Upper lobe of left lung (tissue), 4 donors: Measurements from ENCODE around the gene ARHGAP26.
A peak's percentile ranks its signal among the peaks of the same experiment; 100 is the strongest.

Experiments
- POLR2A ChIP-seq, 4 donors: fragments of 450-650 bp; IDR thresholded peaks; one replicate each; pipeline ENCODE4 v1.5.1; 2016 to 2017; ENCODE audit warnings: antibody characterized with exemption in 4 of 4, mild to moderate bottlenecking in 2 of 4
- POLR2AphosphoS5 ChIP-seq, 2 donors: sonication (generic); formaldehyde crosslinking; IDR thresholded peaks; one replicate each; pipeline ENCODE4 v1.5.1; 2017; ENCODE audit warnings: antibody characterized with exemption in 2 of 2
- TF ChIP-seq, protein P1 (sequence below), 6 experiments: fragments of 450-650 bp in 4 of 6; fragments of 200-600 bp in 2 of 6; sonication (generic) in 2 of 6; IDR thresholded peaks; one replicate each; pipeline ENCODE4 v1.5.1; 2016 to 2019; ENCODE audit warnings: antibody characterized with exemption in 6 of 6

GRCh38 chr5:142866563-142867275 is 96.5 kb downstream of the ARHGAP26 start:
- TF ChIP-seq POLR2AphosphoS5 (IDR thresholded peaks at IDR 0.05) = no peak
- TF ChIP-seq, protein P1, sequence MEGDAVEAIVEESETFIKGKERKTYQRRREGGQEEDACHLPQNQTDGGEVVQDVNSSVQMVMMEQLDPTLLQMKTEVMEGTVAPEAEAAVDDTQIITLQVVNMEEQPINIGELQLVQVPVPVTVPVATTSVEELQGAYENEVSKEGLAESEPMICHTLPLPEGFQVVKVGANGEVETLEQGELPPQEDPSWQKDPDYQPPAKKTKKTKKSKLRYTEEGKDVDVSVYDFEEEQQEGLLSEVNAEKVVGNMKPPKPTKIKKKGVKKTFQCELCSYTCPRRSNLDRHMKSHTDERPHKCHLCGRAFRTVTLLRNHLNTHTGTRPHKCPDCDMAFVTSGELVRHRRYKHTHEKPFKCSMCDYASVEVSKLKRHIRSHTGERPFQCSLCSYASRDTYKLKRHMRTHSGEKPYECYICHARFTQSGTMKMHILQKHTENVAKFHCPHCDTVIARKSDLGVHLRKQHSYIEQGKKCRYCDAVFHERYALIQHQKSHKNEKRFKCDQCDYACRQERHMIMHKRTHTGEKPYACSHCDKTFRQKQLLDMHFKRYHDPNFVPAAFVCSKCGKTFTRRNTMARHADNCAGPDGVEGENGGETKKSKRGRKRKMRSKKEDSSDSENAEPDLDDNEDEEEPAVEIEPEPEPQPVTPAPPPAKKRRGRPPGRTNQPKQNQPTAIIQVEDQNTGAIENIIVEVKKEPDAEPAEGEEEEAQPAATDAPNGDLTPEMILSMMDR (IDR thresholded peaks at IDR 0.05) = peak; percentile 53 to 87 (median 73)
- no peak for TF ChIP-seq POLR2A (IDR thresholded peaks at IDR 0.05)
